GM12892 (cell line): Measurements from ENCODE around the gene INCENP.

Source experiments
- POLR2A ChIP-seq: IDR thresholded peaks from 2 replicates; pipeline ENCODE4 v1.6.1; 2011; ENCODE audit warnings: low read depth, low read length, control low read depth
- POLR2AphosphoS5 ChIP-seq: IDR thresholded peaks from 2 replicates; pipeline ENCODE4 v1.6.1; 2011; ENCODE audit warnings: low read depth, low read length, control low read depth
- TAF1 ChIP-seq: IDR thresholded peaks from 2 replicates; pipeline ENCODE4 v1.6.1; 2011; ENCODE audit warnings: low read depth, mild to moderate bottlenecking, control low read depth, low read length, borderline replicate concordance

DNA sequence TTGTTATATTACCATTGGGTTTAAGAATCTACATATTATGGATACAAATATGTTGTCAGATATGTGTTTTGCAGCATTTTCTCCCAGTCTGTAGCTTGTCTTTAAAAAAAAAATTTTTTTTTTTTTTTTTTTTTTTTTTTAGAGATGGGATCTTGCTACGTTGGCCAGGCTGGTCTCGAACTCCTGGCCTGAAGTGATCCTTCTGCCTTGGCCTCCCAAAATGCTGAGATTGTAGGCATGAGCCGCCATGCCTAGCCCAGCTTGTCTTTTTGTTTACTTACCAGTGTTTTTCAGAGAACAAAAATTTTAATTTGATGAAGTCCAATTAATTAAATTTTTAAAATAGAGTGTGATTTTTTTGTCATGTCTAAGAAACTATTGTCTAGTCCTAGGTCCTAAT, 29.8 kb downstream of the INCENP start:
- TF ChIP-seq POLR2A (no peak), POLR2AphosphoS5 (no peak), TAF1 (no peak)
